Measurements from ENCODE around the gene NFKBIZ. TPM values are rescaled to one million over a fixed set of nuclear protein-coding genes. Genes with fewer than 3 reads are reported as not detected.
A peak's percentile ranks its signal among the peaks of the same experiment; 100 is the strongest.

NFKBIZ gene
- total RNA-seq, 2 donors from 2014 or later: 77.4 to 103 TPM

GRCh38 chr3:101819649-101820206 lies 29.6 kb upstream of the NFKBIZ start:
- intact Hi-C loops (cut with DNase I): no loop called here

DNA sequence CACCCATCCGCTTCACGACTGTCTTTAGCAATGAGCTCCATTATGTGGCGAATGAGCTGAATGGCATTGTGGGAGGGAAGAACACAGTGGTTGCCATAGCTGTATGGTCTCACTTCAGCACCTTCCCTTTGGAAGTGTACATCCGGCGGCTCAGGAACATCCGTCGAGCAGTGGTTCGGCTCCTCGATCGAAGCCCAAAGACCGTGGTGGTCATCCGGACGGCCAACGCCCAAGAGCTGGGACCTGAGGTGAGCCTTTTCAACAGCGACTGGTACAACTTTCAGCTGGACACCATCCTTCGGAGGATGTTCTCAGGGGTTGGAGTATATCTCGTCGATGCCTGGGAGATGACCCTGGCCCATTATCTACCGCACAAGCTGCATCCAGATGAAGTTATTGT lies 27.8 kb upstream of the NFKBIZ start:
- intact Hi-C loops (cut with DNase I): no loop called here
- DNase-seq (ENCODE audit: low spot score): no peak

More at GRCh38 chr3:101819649-101820206, 29.6 kb upstream of the NFKBIZ start:
- no peak for DNase-seq (ENCODE audit: low spot score)

DNA sequence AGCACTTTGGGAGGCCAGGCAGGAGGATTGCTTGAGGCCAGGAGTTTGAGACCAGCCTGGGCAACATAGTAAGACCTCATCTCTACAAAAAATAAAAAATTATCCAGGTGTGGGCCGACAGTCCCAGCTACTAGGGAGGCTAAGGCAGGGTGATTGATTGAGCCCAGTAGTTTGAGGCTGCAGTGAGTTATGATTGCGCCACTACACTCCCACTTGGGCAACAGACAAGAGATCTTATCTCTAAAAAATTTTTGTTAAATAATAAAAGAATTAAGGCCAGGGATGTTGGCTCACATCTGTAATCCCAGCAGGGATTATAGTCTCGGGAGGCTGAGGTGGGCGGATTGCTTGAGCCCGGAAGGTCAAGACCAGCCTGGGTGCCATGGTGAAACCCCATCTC lies 25.8 kb upstream of the NFKBIZ start:
- intact Hi-C loops (cut with DNase I): no loop called here
- no peak for DNase-seq (ENCODE audit: low spot score)

DNA sequence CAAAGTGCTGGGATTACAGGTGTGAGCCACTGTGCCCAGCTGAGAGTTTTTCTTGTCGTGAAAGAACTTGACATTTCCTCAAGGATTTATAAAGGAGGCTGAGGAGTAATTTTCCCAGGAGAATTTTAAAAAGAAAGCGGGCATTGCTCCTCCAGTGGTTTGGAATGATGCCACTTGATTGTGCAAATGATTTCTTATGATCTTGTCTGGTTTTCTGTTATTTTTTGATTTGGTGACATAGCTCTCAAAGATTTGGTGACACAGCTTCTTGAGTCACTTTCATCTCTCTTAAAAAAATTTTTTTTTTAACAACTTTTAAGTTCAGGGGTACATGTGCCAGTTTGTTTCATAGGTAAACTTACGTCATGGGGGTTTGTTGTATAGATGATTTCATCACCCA lies 24.6 kb upstream of the NFKBIZ start:
- DNase-seq (ENCODE audit: low spot score): no peak
- intact Hi-C loops (cut with DNase I): no loop called here

GRCh38 chr3:101825904-101826445 lies 23.3 kb upstream of the NFKBIZ start:
- intact Hi-C loops (cut with DNase I): no loop called here
- DNase-seq (ENCODE audit: low spot score): no peak

DNA sequence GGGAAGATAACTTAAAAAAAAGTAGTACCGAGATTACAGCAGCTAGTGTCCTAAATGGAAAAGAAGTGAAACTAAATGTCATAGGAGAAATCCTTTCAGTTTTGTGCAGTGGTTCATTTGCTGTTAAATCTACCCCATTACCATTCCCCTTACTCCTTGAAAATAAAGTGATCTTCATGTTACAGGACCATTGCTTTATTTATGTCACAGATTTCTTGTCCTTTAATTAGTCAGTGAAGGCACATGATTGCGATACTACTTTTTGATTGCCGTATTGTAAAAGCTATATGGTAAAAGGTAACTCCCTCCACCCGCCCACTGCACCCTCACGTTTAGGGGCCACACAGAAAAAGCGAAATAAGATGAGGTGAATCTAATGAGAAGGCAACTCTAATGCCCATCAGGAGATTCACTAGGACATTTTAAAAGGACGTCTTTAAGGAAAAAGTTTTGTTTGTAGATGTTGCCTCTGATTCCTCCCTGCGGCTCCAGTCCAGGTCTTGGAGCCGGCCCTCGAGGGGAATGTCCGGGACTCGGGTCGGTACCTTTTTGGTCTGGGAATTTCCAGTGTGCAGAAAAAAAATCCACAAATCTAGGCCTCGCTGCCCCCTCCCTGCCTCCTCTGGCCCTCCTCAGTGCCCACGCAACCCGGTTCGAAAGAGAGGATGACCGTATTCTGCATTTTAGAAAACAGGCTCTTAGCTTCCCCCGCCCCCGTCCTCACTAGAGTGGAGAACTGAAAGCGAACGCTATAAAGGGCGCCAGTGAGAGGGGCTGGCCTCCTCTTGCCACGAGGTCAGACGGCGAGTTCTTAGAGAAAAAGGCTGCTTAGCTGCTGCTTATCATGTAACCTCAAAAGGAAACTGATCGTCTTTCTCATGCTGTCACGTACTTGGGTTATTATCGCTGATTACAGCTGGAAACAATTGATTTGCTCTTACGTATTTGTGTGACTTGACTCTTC lies 21.8 kb upstream of the NFKBIZ start:
- DNase-seq (ENCODE audit: low spot score): peak; percentile 92
- intact Hi-C loops (cut with DNase I): no loop called here

DNA sequence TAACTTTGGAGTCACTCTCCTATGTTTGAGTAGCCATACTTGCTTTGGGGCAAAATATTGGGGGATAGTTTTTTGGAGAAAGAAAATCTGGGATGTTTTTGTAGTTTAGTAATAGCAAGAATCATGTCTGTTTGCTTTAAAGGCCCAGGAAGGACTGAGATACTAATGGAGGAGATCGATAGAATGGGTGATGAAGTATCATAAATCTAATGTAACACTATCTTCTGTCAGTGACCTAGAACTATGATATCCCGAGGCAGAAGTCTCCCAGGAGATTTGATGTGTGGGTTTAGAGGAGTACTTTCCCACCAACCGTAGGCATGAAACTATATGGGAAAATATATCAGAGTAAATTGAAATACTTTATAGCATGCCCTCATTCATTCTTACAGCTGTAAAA lies 21.0 kb upstream of the NFKBIZ start:
- intact Hi-C loops (cut with DNase I): no loop called here
- DNase-seq (ENCODE audit: low spot score): no peak

DNA sequence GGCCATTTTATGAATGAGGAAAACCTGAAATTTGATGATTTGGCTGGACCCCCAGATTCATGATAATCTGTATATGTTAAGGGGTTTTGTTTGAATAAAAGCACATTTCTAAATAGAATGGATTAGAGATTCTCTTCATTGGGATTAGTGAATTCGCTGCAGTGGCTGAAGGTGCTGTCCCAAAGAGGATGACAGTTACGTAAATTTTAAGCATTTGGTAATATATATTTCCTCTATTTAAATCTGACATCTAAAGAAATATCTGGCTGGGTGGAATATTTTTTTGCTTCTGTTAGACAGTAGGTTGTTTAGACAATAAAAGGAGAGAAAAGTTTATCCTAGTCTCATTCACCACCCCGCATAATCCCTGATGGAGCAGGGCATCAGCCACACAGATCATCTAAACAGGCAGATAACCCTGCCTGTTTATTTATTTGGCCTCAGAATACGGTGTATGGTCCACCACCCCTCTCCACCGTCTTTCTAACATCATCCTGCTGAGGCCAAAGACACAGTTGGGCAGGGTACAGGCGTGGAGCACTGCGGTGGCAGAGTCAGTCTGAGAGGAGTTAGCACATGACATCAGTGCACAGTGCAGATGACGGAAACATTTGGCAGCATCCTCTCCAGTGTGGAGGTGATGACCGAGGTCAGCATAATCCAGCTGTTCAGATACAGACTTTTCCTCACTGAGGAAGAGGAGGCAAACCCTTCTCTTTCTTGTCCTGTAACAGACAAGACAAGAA lies 20.4 kb upstream of the NFKBIZ start:
- intact Hi-C loops (cut with DNase I): no loop called here
- peak; percentile 86 for DNase-seq (ENCODE audit: low spot score)

GRCh38 chr3:101829437-101829830 lies 19.9 kb upstream of the NFKBIZ start:
- DNase-seq (ENCODE audit: low spot score): no peak
- intact Hi-C loops (cut with DNase I): no loop called here

DNA sequence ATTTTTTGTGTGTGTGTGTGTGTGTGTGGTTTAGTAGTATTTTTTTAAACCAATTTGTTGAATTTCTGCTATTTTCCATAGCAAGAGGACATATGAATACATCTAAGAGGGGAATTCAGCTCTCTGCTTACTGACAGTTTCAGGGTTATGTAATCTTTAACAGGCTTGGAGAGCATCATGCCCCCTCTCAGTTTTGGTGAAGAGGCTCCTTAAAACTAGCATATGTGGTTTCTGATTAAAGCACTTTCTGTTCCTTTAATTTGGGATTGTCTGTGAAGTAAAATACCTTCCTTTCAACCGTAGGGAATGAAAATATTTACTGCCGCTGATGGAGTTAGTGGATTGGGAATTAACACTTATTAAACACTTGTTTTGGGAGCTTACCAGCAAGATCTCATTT lies 19.4 kb upstream of the NFKBIZ start:
- DNase-seq (ENCODE audit: low spot score): no peak
- intact Hi-C loops (cut with DNase I): no loop called here

GRCh38 chr3:101833446-101833974 lies 15.8 kb upstream of the NFKBIZ start:
- DNase-seq (ENCODE audit: low spot score): no peak
- intact Hi-C loops (cut with DNase I): no loop called here

DNA sequence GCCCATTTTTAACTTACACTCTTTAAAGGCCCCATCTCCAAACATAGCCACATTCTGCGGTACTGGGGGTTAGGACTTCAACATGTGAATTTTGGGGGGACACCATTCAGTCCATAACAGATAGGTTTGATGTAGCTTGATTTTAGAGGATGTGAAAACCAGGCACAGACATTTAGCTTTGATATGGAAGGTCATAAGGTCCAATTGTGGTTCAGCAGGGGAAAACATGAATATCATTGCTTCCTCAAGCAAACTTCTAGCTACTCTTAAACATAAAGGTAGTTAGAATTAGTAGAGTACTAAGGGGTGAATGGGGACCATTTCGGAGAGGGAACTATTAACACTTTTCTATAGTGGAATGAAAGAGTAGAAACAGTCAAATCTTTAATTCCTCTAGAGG lies 13.6 kb upstream of the NFKBIZ start:
- no peak for DNase-seq (ENCODE audit: low spot score)
- intact Hi-C loops (cut with DNase I): no loop called here

GRCh38 chr3:101836160-101836559 lies 13.2 kb upstream of the NFKBIZ start:
- intact Hi-C loops (cut with DNase I): no loop called here

GRCh38 chr3:101836652-101837598 lies 12.4 kb upstream of the NFKBIZ start:
- intact Hi-C loops (cut with DNase I): no loop called here
- no peak for DNase-seq (ENCODE audit: low spot score)

More at GRCh38 chr3:101836160-101836559, 13.2 kb upstream of the NFKBIZ start:
- no peak for DNase-seq (ENCODE audit: low spot score)

- intact Hi-C loops (cut with DNase I): no loop called here
- no peak for DNase-seq (ENCODE audit: low spot score)
These were observed 10.6 kb upstream of the NFKBIZ start for GRCh38 chr3:101838691-101839090.

GRCh38 chr3:101840066-101840465 lies 9.2 kb upstream of the NFKBIZ start:
- intact Hi-C loops (cut with DNase I): no loop called here
- no peak for DNase-seq (ENCODE audit: low spot score)

- no peak for DNase-seq (ENCODE audit: low spot score)
- intact Hi-C loops (cut with DNase I): no loop called here
These were observed 6.9 kb upstream of the NFKBIZ start for GRCh38 chr3:101842245-101842934.

DNA sequence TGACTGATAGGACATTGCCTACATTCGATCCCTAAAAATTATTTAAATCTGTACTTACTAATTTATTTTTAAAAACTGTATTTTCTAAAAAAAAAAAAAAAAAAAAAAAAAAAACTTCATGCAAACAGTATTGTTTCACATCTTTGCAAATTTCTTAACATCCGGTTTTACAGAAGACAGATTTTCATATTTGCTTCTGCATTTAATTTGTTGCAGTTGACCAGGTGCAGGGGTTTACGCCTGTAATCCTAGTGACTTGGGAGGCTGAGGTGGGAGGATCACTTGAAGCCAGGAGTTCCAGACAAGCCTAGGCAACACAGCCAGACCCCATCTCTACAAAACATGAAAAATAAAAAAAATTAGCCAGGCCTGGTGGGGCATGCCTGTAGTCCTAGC lies 6.4 kb upstream of the NFKBIZ start:
- no peak for DNase-seq (ENCODE audit: low spot score)
- intact Hi-C loops (cut with DNase I): no loop called here
